Measurements from ENCODE around the gene PON2. TPM values are rescaled to one million over a fixed set of nuclear protein-coding genes. Genes with fewer than 3 reads are reported as not detected.

The PON2 gene
- total and polyA plus RNA-seq, 2 experiments from 2014 or later, result 39.4 to 42.4 TPM

DNA sequence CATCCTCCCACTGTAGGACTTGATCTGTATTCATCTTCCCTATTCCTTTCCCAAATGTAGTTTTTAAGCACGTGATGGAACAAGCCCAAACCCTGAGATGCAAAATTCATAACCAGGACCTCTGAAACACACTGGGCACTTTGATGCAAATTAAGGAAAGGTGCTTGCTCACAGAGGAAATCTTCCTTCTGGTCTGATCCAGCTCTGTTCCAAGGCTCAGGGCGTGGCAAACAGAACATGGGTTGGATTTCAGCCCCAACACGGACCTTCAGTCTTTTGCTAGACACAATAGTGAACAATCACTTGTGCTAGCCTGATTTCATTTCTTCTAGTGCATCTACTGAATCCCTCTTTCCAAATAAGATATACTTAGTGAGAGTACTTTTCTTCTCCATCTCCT lies 66.6 kb downstream of the PON2 start (continued):
- TF ChIP-seq, protein P1, sequence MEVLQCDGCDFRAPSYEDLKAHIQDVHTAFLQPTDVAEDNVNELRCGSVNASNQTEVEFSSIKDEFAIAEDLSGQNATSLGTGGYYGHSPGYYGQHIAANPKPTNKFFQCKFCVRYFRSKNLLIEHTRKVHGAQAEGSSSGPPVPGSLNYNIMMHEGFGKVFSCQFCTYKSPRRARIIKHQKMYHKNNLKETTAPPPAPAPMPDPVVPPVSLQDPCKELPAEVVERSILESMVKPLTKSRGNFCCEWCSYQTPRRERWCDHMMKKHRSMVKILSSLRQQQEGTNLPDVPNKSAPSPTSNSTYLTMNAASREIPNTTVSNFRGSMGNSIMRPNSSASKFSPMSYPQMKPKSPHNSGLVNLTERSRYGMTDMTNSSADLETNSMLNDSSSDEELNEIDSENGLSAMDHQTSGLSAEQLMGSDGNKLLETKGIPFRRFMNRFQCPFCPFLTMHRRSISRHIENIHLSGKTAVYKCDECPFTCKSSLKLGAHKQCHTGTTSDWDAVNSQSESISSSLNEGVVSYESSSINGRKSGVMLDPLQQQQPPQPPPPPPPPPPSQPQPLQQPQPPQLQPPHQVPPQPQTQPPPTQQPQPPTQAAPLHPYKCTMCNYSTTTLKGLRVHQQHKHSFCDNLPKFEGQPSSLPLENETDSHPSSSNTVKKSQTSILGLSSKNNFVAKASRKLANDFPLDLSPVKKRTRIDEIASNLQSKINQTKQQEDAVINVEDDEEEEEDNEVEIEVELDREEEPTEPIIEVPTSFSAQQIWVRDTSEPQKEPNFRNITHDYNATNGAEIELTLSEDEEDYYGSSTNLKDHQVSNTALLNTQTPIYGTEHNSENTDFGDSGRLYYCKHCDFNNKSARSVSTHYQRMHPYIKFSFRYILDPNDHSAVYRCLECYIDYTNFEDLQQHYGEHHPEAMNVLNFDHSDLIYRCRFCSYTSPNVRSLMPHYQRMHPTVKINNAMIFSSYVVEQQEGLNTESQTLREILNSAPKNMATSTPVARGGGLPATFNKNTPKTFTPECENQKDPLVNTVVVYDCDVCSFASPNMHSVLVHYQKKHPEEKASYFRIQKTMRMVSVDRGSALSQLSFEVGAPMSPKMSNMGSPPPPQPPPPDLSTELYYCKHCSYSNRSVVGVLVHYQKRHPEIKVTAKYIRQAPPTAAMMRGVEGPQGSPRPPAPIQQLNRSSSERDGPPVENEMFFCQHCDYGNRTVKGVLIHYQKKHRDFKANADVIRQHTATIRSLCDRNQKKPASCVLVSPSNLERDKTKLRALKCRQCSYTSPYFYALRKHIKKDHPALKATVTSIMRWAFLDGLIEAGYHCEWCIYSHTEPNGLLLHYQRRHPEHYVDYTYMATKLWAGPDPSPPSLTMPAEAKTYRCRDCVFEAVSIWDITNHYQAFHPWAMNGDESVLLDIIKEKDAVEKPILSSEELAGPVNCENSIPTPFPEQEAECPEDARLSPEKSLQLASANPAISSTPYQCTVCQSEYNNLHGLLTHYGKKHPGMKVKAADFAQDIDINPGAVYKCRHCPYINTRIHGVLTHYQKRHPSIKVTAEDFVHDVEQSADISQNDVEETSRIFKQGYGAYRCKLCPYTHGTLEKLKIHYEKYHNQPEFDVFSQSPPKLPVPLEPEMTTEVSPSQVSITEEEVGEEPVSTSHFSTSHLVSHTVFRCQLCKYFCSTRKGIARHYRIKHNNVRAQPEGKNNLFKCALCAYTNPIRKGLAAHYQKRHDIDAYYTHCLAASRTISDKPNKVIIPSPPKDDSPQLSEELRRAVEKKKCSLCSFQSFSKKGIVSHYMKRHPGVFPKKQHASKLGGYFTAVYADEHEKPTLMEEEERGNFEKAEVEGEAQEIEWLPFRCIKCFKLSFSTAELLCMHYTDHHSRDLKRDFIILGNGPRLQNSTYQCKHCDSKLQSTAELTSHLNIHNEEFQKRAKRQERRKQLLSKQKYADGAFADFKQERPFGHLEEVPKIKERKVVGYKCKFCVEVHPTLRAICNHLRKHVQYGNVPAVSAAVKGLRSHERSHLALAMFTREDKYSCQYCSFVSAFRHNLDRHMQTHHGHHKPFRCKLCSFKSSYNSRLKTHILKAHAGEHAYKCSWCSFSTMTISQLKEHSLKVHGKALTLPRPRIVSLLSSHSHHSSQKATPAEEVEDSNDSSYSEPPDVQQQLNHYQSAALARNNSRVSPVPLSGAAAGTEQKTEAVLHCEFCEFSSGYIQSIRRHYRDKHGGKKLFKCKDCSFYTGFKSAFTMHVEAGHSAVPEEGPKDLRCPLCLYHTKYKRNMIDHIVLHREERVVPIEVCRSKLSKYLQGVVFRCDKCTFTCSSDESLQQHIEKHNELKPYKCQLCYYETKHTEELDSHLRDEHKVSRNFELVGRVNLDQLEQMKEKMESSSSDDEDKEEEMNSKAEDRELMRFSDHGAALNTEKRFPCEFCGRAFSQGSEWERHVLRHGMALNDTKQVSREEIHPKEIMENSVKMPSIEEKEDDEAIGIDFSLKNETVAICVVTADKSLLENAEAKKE (CRISPR knock-in tag; IDR thresholded peaks at IDR 0.05), result no peak

DNA sequence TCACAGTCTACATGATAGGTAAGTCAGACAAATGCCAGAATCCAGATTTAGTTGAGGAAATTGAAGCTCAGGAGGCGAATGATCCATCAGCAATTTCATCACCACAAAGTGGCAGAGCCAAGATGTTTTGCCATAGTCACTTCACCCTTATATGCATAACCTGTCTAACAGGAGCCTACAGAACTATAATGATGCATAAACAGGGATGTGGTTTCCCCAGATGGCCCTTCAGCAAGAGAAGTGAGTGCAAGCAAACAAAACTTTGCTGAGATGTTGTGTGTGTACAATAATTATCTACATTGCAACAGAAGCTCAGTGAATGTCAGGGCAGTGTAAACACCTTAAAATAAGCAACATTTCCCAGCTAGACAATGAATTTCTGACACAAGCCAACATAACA lies 67.2 kb downstream of the PON2 start:
- Mint-ChIP-seq H3K36me3 (ENCODE audit: low read depth) (no peaks in the 10 kb centered on the region), H3K9me3 (no peaks in the 10 kb centered on the region), H3K27me3 (ENCODE audit: insufficient read depth, low read depth, poor library complexity) (peaks cover 1% of the 10 kb centered on the region), H3K4me3 (no peak overlapping the region), H3K27ac (no peak overlapping the region), H3K4me1 (no peaks in the 10 kb centered on the region)
- no peaks in the 10 kb centered on the region for H4K20me1 ChIP-seq (replicated peaks; ENCODE audit: insufficient read depth)
- no peak overlapping the region for H3K27ac ChIP-seq (ENCODE audit: low read depth)
- no peak overlapping the region for H3K4me2 ChIP-seq
- H3K36me3 ChIP-seq (ENCODE audit: insufficient read depth), result no peaks in the 10 kb centered on the region
- no peaks in the 10 kb centered on the region for H3K9me2 ChIP-seq (ENCODE audit: insufficient read depth)
- no peaks in the 10 kb centered on the region for H3K27me3 ChIP-seq (ENCODE audit: insufficient read depth)
- ATAC-seq (no peak), DNase-seq (ENCODE audit: low spot score) (no peak)
- H2AFZ ChIP-seq, result no peak overlapping the region
- no peak overlapping the region for H3K4me3 ChIP-seq
- no peaks in the 10 kb centered on the region for H3K4me1 ChIP-seq (ENCODE audit: insufficient read depth)
- no peaks in the 10 kb centered on the region for H3K79me2 ChIP-seq (replicated peaks; ENCODE audit: insufficient read depth)
- no peaks in the 10 kb centered on the region for H3F3A ChIP-seq (replicated peaks; ENCODE audit: low read depth)
- no peak for TF ChIP-seq EZH2phosphoT487 (IDR thresholded peaks at IDR 0.05; ENCODE audit: unreplicated experiment)
- TF ChIP-seq, protein P1 (CRISPR knock-in tag; IDR thresholded peaks at IDR 0.05), result no peak
- TF ChIP-seq JUNB (IDR thresholded peaks at IDR 0.05; ENCODE audit: unreplicated experiment), result no peak
- no peak for TF ChIP-seq STAT1 (IDR thresholded peaks at IDR 0.05; ENCODE audit: unreplicated experiment)
- TF ChIP-seq ZNF331 (CRISPR knock-in tag; IDR thresholded peaks at IDR 0.05; ENCODE audit: low read depth), result no peak
- no peak for TF ChIP-seq EZH2 (IDR thresholded peaks at IDR 0.05; ENCODE audit: low read depth, unreplicated experiment)
- TF ChIP-seq, protein P2, sequence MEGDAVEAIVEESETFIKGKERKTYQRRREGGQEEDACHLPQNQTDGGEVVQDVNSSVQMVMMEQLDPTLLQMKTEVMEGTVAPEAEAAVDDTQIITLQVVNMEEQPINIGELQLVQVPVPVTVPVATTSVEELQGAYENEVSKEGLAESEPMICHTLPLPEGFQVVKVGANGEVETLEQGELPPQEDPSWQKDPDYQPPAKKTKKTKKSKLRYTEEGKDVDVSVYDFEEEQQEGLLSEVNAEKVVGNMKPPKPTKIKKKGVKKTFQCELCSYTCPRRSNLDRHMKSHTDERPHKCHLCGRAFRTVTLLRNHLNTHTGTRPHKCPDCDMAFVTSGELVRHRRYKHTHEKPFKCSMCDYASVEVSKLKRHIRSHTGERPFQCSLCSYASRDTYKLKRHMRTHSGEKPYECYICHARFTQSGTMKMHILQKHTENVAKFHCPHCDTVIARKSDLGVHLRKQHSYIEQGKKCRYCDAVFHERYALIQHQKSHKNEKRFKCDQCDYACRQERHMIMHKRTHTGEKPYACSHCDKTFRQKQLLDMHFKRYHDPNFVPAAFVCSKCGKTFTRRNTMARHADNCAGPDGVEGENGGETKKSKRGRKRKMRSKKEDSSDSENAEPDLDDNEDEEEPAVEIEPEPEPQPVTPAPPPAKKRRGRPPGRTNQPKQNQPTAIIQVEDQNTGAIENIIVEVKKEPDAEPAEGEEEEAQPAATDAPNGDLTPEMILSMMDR (conservative IDR thresholded peaks at IDR 0.05; ENCODE audit: low read depth in 2 of 2), result no peak
- TF ChIP-seq ZNF114 (CRISPR knock-in tag; IDR thresholded peaks at IDR 0.05), result no peak
- TF ChIP-seq NANOG (IDR thresholded peaks at IDR 0.05; ENCODE audit: borderline replicate concordance), result no peak
